RWPE2 (cell line): ENCODE measurements around the gene MYOG.

Experiments
- ATAC-seq: fragments of 200-7000 bp; cut with Tn5 transposase; 3 replicates; pipeline ENCODE4 v1.9.1; 2021; ENCODE audit warnings: low read depth
- DNase-seq: peaks from one replicate; pipeline ENCODE4 v3.0.0-alpha.2; 2020; ENCODE audit warnings: low spot score
- H3K27ac ChIP-seq: fragments of 450-650 bp; 2 replicates; pipeline ENCODE4 v1.5.1; 2017; ENCODE audit warnings: mild to moderate bottlenecking; ENCODE audit not compliant: poor library complexity, severe bottlenecking
- H3K27me3 ChIP-seq: fragments of 250-450 bp; sonication (Bioruptor Pico); 2 replicates; pipeline ENCODE4 v1.5.1; 2021; ENCODE audit warnings: mild to moderate bottlenecking, moderate library complexity; ENCODE audit not compliant: insufficient read depth, poor library complexity, severe bottlenecking
- H3K36me3 ChIP-seq: fragments of 250-450 bp; sonication (Bioruptor Pico); 2 replicates; pipeline ENCODE4 v1.5.1; 2020; ENCODE audit warnings: low read depth, mild to moderate bottlenecking, moderate library complexity
- H3K4me1 ChIP-seq: fragments of 250-450 bp; sonication (Bioruptor Pico); 2 replicates; pipeline ENCODE4 v1.5.1; 2021; ENCODE audit warnings: mild to moderate bottlenecking, moderate library complexity; ENCODE audit not compliant: insufficient read depth, poor library complexity, severe bottlenecking
- H3K4me3 ChIP-seq: fragments of 250-450 bp; sonication (Bioruptor Pico); 2 replicates; pipeline ENCODE4 v1.5.1; 2021; ENCODE audit warnings: mild to moderate bottlenecking, moderate library complexity; ENCODE audit not compliant: severe bottlenecking
- H3K9me3 ChIP-seq: fragments of 250-450 bp; sonication (Bioruptor Pico); 2 replicates; pipeline ENCODE4 v1.5.1; 2021; ENCODE audit warnings: mild to moderate bottlenecking, moderate library complexity; ENCODE audit not compliant: severe bottlenecking
- CTCF ChIP-seq: fragments of 450-650 bp; IDR thresholded peaks from one replicate; pipeline ENCODE4 v1.5.1; 2017; ENCODE audit warnings: mild to moderate bottlenecking, moderate library complexity; ENCODE audit not compliant: poor library complexity, severe bottlenecking

Gene MYOG

GRCh38 chr1:203126866-203127665 lies 41.3 kb upstream of the MYOG start:
- DNase-seq, result no peak
- Histone ChIP-seq H3K36me3 (no peaks in the 10 kb centered on the region), H3K4me1 (peaks cover 4% of the 10 kb centered on the region), H3K27ac (no peak overlapping the region), H3K27me3 (no peaks in the 10 kb centered on the region), H3K4me3 (peak overlapping the region; percentile 29), H3K9me3 (no peaks in the 10 kb centered on the region)
- TF ChIP-seq CTCF, result no peak
- ATAC-seq, result peak; percentile 13; the same call in 2 of the 3 replicates

- peak; percentile 41 for TF ChIP-seq CTCF
- Histone ChIP-seq H3K27me3 (no peaks in the 10 kb centered on the region), H3K36me3 (no peaks in the 10 kb centered on the region), H3K9me3 (no peaks in the 10 kb centered on the region), H3K27ac (no peak overlapping the region), H3K4me3 (no peak overlapping the region), H3K4me1 (peaks cover 4% of the 10 kb centered on the region)
- ATAC-seq, result no peak
- DNase-seq, result no peak
Observed at GRCh38 chr1:203126151-203126865, 40.5 kb upstream of the MYOG start.

GRCh38 chr1:203124546-203125317 lies 38.9 kb upstream of the MYOG start:
- ATAC-seq (peak; percentile 30; the same call in 1 of the 3 replicates), DNase-seq (no peak)
- Histone ChIP-seq H3K9me3 (no peaks in the 10 kb centered on the region), H3K36me3 (no peaks in the 10 kb centered on the region), H3K27me3 (no peaks in the 10 kb centered on the region), H3K27ac (no peak overlapping the region), H3K4me3 (no peak overlapping the region), H3K4me1 (peaks cover 4% of the 10 kb centered on the region)
- no peak for TF ChIP-seq CTCF

GRCh38 chr1:203124011-203124410 lies 38.2 kb upstream of the MYOG start:
- no peak for DNase-seq
- H3K27me3 ChIP-seq, result no peaks in the 10 kb centered on the region
- no peaks in the 10 kb centered on the region for H3K9me3 ChIP-seq
- TF ChIP-seq CTCF, result no peak
- no peak overlapping the region for H3K27ac ChIP-seq
- H3K4me3 ChIP-seq, result no peak overlapping the region
- H3K36me3 ChIP-seq, result no peaks in the 10 kb centered on the region
- H3K4me1 ChIP-seq, result peaks cover 4% of the 10 kb centered on the region
- ATAC-seq, result no peak
